GM12891 (cell line): ENCODE data around the gene SEMA4D.

Experiments
- POLR2A ChIP-seq: IDR thresholded peaks from 2 replicates; pipeline ENCODE4 v1.6.1; 2011; ENCODE audit warnings: low read depth, low read length, control low read depth
- POLR2AphosphoS5 ChIP-seq: IDR thresholded peaks from 2 replicates; pipeline ENCODE4 v1.6.1; 2011; ENCODE audit warnings: low read depth, low read length, control low read depth
- POU2F2 ChIP-seq: IDR thresholded peaks from 2 replicates; pipeline ENCODE4 v1.6.1; 2011; ENCODE audit warnings: low read depth, mild to moderate bottlenecking, control low read depth, low read length, moderate library complexity
- SPI1 ChIP-seq: IDR thresholded peaks from 2 replicates; pipeline ENCODE4 v1.6.1; 2011; ENCODE audit warnings: low read depth, low read length, control low read depth
- TAF1 ChIP-seq: IDR thresholded peaks from 2 replicates; pipeline ENCODE4 v1.6.1; 2011; ENCODE audit warnings: low read depth, low read length, control low read depth

DNA sequence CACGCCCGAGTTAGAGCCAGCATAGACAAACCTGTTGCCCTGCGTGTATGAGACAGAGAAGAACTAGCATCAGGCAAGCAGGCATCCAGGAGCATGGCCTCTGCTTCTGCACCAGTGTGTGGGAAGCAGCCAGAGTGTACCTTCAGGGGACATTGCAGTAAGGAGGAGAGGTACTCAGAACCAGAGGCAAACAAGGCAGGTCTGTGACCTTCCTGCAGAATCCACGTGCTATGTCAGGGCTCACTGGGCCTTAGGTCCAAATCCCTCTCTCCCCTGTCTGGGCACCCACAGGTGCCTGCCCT lies 116.7 kb downstream of the SEMA4D start:
- TF ChIP-seq POLR2A, result no peak
- no peak for TF ChIP-seq SPI1
- TF ChIP-seq POLR2AphosphoS5, result no peak
- no peak for TF ChIP-seq TAF1
- TF ChIP-seq POU2F2, result no peak
